Hindlimb muscle (tissue), 1 donor: ENCODE results near the gene ATP1B4. TPM values are rescaled to one million over a fixed set of nuclear protein-coding genes. Genes with fewer than 3 reads are reported as not detected.
"Not testable (repeated sequence)": the region's sequence is repeated elsewhere in the genome, so short reads cannot be mapped to it uniquely, and the experiment has no call there.

Experiments
- DNase-seq: peaks from one replicate; pipeline ENCODE4 v3.0.0-alpha.2; 2013
- polyA plus RNA-seq: library from polyadenylated mRNA; unstranded; fragments of 120-200 nt; gene quantifications from one replicate; pipeline ENCODE4 v1.2.1, GENCODE V29; 2013; ENCODE audit not compliant: insufficient read length

The ATP1B4 gene
- 296 TPM for polyA plus RNA-seq

DNA sequence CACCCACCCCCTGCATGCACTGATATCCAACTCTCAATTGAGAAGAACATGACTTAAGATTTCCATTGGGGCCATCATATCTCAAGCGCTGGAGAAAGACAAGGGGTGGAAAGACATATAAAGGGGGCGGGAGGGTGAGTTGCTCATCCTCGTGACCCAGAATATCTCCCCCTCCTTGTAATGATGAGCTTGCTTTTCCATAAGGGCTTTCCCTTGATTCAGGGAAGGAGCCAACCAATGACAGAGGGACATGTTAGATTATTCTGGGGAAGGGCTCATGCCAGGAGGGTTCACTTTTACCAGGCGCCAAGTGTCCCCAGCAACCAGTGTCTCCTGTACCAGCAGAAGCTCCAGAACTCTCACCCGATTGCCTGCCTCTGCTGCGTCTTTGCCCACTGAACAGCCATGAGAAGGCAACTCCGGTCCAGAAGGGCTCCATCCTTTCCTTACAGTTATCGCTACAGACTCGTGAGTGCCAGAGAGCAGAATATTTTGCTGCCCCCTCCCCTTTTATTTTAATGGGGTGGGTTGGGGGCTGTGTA, at the start of gene ATP1B4:
Gene ATP1B4, plus strand, starts transcription at position 326 of the 542 bp plus-strand sequence. Its CDS starts 80 bp downstream, at position 406.
- DNase-seq, result no peak

DNA sequence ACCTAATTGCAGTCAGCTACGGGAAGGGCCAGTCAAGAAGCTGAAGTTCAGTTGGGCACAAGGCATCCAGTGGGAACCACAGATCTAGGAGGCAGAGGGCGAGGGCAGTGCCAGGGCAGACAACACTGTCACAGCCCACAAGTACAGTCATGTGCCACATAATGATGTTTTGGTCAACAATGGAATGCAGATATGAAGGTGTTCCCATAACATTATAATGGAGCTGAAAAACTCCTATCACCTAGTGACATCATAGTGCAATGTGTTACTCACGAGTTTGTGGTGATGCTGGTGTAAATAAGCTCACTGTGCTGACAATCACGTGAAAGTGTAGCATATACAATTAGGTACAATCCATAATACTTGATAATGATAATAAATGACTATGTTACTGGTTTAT, 46.1 kb upstream of the ATP1B4 start:
- DNase-seq, result no peak

GRCh38 chrX:120316587-120317283, 45.2 kb upstream of the ATP1B4 start:
- DNase-seq, result no peak

- no peak for DNase-seq
Observed at GRCh38 chrX:120318411-120318810, 43.5 kb upstream of the ATP1B4 start.

DNA sequence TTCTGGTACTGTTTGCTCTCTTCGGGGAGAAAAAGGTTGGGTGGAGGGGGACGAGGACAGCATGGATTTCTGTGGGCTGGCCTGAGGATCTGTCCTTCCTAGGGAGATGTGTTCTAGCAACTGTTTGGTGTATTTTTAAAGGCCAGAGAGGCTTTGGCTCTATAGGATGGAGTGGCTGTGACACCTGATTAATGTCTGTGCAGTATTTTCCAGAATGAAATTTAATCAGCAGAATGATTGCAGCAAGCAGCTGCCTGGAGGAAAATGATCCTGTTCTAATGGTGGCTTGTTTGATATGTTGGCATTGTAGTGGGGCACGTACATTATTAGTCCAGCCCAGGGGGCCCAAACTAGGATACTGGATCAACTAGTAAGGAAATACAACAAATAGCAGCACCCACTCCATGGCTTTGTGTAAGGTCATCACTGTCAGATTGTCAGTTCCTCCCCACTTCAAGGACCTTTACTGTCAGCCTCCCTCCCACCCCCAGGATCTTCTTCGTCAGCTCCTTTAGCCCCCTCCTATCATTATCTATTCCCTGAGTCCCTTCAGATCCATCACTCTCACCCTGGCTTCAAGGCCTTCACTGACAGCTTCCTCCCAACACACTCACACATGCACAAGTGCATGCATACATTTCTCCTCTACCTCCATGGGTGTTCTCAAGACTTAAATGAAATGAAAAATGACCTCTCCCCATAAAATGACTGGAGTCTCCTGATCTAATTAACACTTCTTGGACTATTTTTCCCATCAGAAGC, 40.2 kb upstream of the ATP1B4 start:
- no peak for DNase-seq

- no peak for DNase-seq
Observed at GRCh38 chrX:120331116-120331515, 30.8 kb upstream of the ATP1B4 start.

DNA sequence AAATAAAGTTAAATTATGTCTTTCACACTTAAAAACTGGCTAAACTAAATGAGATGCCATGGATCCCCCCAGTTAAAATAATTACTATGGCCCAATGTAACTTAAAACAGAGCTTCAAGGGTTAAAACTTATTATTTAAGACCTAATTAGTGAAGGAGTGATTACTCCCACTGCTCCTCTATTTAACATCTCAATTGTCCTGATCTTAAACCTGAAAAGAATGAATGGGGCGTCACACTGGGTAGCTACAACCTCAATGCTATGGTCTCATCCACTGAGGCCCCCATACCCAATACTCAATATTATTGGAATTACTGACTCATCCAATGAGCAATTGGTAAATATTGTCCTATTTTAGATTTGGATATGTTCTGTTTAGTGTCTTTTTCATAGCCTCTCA, 29.5 kb upstream of the ATP1B4 start:
- DNase-seq, result no peak

- no peak for DNase-seq
Observed at GRCh38 chrX:120334151-120334550, 27.7 kb upstream of the ATP1B4 start.

GRCh38 chrX:120334603-120335002, 27.3 kb upstream of the ATP1B4 start:
- DNase-seq, result no peak

DNA sequence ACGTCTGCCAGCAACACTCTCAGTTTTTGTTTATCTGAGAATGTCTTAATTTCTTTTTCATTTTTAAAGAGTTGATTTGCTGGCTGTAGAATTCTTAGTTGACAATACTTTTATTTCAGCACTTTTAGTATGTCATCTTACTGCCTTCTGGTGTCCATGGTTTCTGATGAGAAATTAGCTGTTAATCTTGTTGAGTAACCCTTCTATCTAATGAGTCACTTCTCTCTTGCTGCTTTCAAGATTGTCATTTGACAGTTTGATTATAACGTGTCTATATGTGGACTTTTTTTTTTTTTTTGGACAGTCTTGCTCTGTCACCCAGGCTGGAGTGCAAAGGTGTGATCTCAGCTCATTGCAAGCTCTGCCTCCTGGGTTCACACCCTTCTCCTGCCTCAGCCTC, 26.6 kb upstream of the ATP1B4 start:
- DNase-seq, result no peak

DNA sequence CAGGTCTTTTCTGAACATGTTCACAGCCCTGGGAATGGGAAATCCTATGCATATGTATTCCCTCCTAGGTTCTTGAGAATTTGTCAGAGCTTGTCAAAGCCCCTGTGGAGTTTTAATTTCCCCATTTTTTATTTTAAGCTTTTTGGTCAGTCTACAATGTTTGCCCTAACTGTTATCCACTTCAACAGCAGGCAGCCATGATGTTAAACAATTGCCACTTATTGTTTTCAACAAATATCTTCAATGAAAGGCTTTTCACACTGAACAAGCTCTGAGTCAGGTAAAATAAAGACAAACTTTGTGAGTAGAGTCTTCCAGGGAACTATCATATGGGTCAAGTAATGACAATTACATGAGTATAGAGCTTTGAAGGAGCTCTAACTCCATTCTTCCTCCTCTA, 25.0 kb upstream of the ATP1B4 start:
- no peak for DNase-seq

- not testable (repeated sequence) for DNase-seq
Observed at GRCh38 chrX:120344566-120344965, 17.3 kb upstream of the ATP1B4 start.

GRCh38 chrX:120350450-120351138, 11.3 kb upstream of the ATP1B4 start:
- DNase-seq, result no peak

DNA sequence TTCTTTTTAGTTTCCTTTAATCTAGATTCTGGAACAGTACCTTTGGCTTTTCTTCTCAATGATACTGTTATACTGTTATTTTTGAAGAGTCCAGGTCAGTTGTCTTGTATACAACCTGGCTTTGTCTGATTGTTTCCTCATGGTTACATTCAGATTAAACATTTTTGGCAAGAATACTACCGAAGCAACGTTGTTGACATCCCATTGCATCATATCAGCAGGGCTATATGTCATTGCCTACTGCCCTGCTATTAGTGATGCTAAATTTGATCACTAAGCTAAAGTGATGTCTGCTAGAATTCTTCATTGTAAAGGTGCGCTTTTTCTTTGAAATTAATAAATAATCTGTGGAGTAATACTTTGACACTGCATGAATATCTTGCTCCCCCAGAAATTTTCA, 5.8 kb upstream of the ATP1B4 start:
- no peak for DNase-seq

- DNase-seq, result no peak
Observed at GRCh38 chrX:120357186-120357585, 4.7 kb upstream of the ATP1B4 start.

- no peak for DNase-seq
Observed at GRCh38 chrX:120358737-120359456, 3.0 kb upstream of the ATP1B4 start.

DNA sequence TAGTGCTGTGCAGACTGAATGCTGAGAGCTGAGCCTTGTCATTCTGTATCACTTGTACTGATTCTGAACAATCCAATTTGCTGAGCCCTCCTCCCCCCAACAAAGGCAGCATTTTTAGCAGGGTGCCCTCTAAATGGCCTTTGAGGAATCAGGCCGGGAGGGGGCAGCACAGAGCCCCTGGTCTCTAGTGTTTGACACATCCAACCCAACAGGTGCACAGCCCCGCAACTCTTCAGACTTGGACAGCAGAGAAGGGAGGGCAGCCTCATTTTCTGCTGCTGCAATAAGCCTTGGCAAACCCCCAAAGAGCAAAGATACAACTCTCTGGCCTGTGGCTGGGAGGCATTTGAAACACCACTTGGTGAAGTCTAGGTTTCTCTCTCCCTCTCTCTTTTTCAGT, 3.4 kb downstream of the ATP1B4 start:
- DNase-seq, result no peak

DNA sequence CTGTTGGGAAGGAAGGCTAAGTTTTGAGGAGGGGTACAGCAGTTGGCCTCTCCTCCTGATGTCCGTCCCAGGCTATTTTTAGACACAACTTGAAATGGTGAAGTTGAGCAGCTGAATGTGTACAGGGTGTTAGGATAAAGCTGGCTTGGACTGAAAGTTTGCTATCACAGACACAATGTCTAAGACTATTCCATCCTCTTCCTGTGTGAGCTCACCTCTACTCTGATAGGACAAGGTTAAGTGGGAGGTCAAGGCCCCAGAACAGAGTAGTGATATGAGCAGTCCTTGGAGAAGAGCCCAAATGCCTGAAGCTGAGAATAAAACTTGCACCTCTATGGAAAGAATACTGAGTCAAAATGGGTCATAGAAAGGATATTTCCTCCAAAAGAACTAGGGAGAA, 4.1 kb downstream of the ATP1B4 start:
- no peak for DNase-seq

DNA sequence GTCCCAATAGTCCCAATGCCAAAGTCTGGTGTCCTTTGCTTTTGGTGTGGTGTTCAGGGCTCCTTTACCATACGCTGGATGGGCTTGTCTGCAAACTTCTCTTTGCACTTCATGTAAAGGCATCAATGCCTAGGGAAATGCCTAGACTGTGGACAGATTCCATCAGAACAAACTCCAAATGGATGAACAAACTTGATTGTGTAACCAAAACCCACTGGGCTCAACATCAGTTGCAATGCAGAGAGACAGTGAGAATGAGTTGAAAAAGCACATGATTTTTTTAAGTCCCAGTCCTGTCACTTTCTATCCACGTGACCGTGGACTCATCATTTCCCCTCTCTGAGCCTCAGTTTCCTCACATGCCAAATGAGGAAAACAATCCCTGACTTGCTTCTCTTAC, 4.9 kb downstream of the ATP1B4 start:
- DNase-seq, result no peak

DNA sequence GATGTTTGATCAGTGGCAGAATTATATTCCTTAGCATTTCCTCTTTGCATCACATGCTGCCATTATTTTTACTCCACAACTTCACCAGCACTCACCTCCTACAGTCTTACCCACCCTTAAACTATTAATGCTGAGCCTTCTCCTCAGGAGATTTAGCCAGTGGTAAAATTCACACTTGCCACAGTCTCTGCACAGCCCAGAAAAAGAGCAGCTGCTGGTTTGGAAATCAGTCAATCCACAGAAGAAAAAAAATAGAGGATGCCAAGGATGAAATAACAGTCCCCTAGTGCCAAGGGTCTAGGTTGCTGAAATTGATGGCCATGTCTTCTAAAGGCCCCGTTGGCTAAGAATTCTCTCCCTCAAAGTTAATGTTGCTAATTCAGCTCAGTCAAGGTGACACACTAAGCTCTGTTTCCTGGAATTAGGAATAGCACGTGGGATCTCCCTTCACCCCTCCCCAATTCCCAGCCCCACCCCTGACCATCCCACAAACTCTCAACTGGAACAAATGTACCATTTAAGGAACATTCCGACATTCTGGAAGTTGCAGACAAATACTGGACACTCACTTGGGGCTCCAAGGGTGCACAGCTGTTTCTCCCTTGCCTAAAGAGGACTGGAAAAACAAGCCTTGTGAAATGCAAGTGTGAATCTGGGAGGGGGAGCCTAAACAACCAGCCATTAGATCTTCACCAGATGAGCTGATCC, 5.7 kb downstream of the ATP1B4 start:
- no peak for DNase-seq

DNA sequence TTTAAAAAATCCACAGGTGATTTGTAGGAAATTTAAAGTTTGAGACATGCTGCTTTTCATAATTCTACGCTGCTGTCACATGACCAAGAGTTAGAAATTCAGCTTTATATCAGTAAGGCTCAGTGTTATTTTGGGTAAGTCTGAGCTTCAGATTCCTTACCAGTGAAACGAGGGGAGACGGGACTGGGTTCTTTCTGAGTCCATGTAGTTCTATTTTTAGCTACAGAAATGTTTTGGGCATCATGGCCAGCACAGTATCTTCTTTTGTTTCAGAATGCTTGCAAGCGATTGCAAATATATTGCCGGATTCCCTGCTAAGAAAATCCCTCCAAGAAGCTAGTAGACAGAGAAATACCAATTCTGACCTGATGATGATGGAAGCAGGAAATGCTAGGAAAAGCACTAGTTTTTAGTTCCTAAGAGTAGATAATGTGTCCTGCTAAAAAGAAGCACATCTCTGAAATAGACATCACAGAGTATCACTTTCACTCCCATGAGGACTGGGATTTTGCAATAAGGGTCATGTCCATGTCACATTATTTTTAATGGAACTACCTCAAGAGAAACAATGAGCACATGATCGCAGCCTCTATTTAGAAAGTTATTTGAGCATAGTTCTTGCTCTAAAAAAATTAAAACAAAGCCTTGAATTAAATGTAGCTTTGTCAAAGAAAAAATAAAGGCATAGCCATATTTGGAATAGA, 10.9 kb downstream of the ATP1B4 start:
- DNase-seq, result no peak
